ENCODE results near the gene ACVR2B.

- TF ChIP-seq, protein P1, sequence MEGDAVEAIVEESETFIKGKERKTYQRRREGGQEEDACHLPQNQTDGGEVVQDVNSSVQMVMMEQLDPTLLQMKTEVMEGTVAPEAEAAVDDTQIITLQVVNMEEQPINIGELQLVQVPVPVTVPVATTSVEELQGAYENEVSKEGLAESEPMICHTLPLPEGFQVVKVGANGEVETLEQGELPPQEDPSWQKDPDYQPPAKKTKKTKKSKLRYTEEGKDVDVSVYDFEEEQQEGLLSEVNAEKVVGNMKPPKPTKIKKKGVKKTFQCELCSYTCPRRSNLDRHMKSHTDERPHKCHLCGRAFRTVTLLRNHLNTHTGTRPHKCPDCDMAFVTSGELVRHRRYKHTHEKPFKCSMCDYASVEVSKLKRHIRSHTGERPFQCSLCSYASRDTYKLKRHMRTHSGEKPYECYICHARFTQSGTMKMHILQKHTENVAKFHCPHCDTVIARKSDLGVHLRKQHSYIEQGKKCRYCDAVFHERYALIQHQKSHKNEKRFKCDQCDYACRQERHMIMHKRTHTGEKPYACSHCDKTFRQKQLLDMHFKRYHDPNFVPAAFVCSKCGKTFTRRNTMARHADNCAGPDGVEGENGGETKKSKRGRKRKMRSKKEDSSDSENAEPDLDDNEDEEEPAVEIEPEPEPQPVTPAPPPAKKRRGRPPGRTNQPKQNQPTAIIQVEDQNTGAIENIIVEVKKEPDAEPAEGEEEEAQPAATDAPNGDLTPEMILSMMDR (CRISPR knock-in tag; IDR thresholded peaks at IDR 0.05) = no peak
- TF ChIP-seq ZNF274 (CRISPR knock-in tag; IDR thresholded peaks at IDR 0.05) (no peak), PREB (CRISPR knock-in tag; IDR thresholded peaks at IDR 0.05) (no peak), MEIS1 (CRISPR knock-in tag; IDR thresholded peaks at IDR 0.05; ENCODE audit: borderline replicate concordance) (no peak), FOXM1 (CRISPR knock-in tag; IDR thresholded peaks at IDR 0.05) (no peak), ZNF781 (CRISPR knock-in tag; IDR thresholded peaks at IDR 0.05; ENCODE audit: borderline replicate concordance, not compliant biosample characterization) (no peak), FOXJ3 (CRISPR knock-in tag; IDR thresholded peaks at IDR 0.05; ENCODE audit: borderline replicate concordance) (no peak), NFRKB (IDR thresholded peaks at IDR 0.05) (no peak), POLR2AphosphoS5 (IDR thresholded peaks at IDR 0.05; ENCODE audit: low read depth, low read length) (no peak)
- TF ChIP-seq, protein P2, sequence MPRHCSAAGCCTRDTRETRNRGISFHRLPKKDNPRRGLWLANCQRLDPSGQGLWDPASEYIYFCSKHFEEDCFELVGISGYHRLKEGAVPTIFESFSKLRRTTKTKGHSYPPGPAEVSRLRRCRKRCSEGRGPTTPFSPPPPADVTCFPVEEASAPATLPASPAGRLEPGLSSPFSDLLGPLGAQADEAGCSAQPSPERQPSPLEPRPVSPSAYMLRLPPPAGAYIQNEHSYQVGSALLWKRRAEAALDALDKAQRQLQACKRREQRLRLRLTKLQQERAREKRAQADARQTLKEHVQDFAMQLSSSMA (CRISPR knock-in tag; IDR thresholded peaks at IDR 0.05) = no peak
- TF ChIP-seq, protein P3, sequence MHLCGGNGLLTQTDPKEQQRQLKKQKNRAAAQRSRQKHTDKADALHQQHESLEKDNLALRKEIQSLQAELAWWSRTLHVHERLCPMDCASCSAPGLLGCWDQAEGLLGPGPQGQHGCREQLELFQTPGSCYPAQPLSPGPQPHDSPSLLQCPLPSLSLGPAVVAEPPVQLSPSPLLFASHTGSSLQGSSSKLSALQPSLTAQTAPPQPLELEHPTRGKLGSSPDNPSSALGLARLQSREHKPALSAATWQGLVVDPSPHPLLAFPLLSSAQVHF (CRISPR knock-in tag; IDR thresholded peaks at IDR 0.05) = no peak
Observed at GRCh38 chr3:38524141-38524739, 70.5 kb downstream of the ACVR2B start.

Measured in HepG2 (cell line).